Measurements from ENCODE around the gene FIGLA.
"Not testable (repeated sequence)": the region's sequence is repeated elsewhere in the genome, so short reads cannot be mapped to it uniquely, and the experiment has no call there.

Gene FIGLA

GRCh38 chr2:70748002-70748784 lies 42.2 kb downstream of the FIGLA start:
- H3K9me3 ChIP-seq (ENCODE audit: control insufficient read depth in 1 of 2, low read length in 2 of 2) = no peaks in the 10 kb centered on the region
- no peak overlapping the region for H3K9ac ChIP-seq (ENCODE audit: low read depth in 1 of 2, low read length in 2 of 2)
- H3K4me1 ChIP-seq (ENCODE audit: control insufficient read depth in 1 of 2, insufficient read depth in 2 of 2, low read length in 2 of 2) = no peaks in the 10 kb centered on the region
- no peak overlapping the region for H3K4me3 ChIP-seq (ENCODE audit: low read depth in 1 of 2, low read length in 2 of 2)
- H3K27ac ChIP-seq (ENCODE audit: low read depth, low read length) = no peak overlapping the region
- H3K27me3 ChIP-seq (ENCODE audit: control insufficient read depth in 1 of 2, insufficient read depth in 2 of 2, low read length in 2 of 2) = peaks cover 0 to 10% of the 10 kb centered on the region in 2 donors
- no peaks in the 10 kb centered on the region for H3K36me3 ChIP-seq (ENCODE audit: control insufficient read depth in 1 of 2, insufficient read depth in 2 of 2, low read length in 2 of 2)

GRCh38 chr2:70747284-70747683 lies 43.2 kb downstream of the FIGLA start:
- H3K27ac ChIP-seq (ENCODE audit: low read depth, low read length) = no peak overlapping the region
- H3K27me3 ChIP-seq (ENCODE audit: control insufficient read depth in 1 of 2, insufficient read depth in 2 of 2, low read length in 2 of 2) = peaks cover 0 to 10% of the 10 kb centered on the region in 2 donors
- H3K4me3 ChIP-seq (ENCODE audit: low read depth in 1 of 2, low read length in 2 of 2) = no peak overlapping the region
- H3K9me3 ChIP-seq (ENCODE audit: control insufficient read depth in 1 of 2, low read length in 2 of 2) = no peaks in the 10 kb centered on the region
- no peaks in the 10 kb centered on the region for H3K36me3 ChIP-seq (ENCODE audit: control insufficient read depth in 1 of 2, insufficient read depth in 2 of 2, low read length in 2 of 2)
- no peaks in the 10 kb centered on the region for H3K4me1 ChIP-seq (ENCODE audit: control insufficient read depth in 1 of 2, insufficient read depth in 2 of 2, low read length in 2 of 2)
- H3K9ac ChIP-seq (ENCODE audit: low read depth in 1 of 2, low read length in 2 of 2) = no peak overlapping the region

- H3K27ac ChIP-seq (ENCODE audit: low read depth, low read length) = no peak overlapping the region
- no peaks in the 10 kb centered on the region for H3K9me3 ChIP-seq (ENCODE audit: control insufficient read depth in 1 of 2, low read length in 2 of 2)
- no peak overlapping the region for H3K4me3 ChIP-seq (ENCODE audit: low read depth in 1 of 2, low read length in 2 of 2)
- H3K36me3 ChIP-seq (ENCODE audit: control insufficient read depth in 1 of 2, insufficient read depth in 2 of 2, low read length in 2 of 2) = no peaks in the 10 kb centered on the region
- H3K27me3 ChIP-seq (ENCODE audit: control insufficient read depth in 1 of 2, insufficient read depth in 2 of 2, low read length in 2 of 2) = peaks cover 0 to 10% of the 10 kb centered on the region in 2 donors
- H3K4me1 ChIP-seq (ENCODE audit: control insufficient read depth in 1 of 2, insufficient read depth in 2 of 2, low read length in 2 of 2) = no peaks in the 10 kb centered on the region
- no peak overlapping the region for H3K9ac ChIP-seq (ENCODE audit: low read depth in 1 of 2, low read length in 2 of 2)
These were observed 44.1 kb downstream of the FIGLA start for GRCh38 chr2:70746094-70746974.

GRCh38 chr2:70745276-70745825 lies 45.1 kb downstream of the FIGLA start:
- Histone ChIP-seq H3K27ac (ENCODE audit: low read depth, low read length) (no peak overlapping the region), H3K4me3 (ENCODE audit: low read depth in 1 of 2, low read length in 2 of 2) (no peak overlapping the region), H3K9me3 (ENCODE audit: control insufficient read depth in 1 of 2, low read length in 2 of 2) (no peaks in the 10 kb centered on the region), H3K4me1 (ENCODE audit: control insufficient read depth in 1 of 2, insufficient read depth in 2 of 2, low read length in 2 of 2) (no peaks in the 10 kb centered on the region), H3K9ac (ENCODE audit: low read depth in 1 of 2, low read length in 2 of 2) (no peak overlapping the region), H3K36me3 (ENCODE audit: control insufficient read depth in 1 of 2, insufficient read depth in 2 of 2, low read length in 2 of 2) (no peaks in the 10 kb centered on the region), H3K27me3 (ENCODE audit: control insufficient read depth in 1 of 2, insufficient read depth in 2 of 2, low read length in 2 of 2) (peaks cover 0 to 10% of the 10 kb centered on the region in 2 donors)

GRCh38 chr2:70744397-70744796 lies 46.0 kb downstream of the FIGLA start:
- no peaks in the 10 kb centered on the region for H3K9me3 ChIP-seq (ENCODE audit: control insufficient read depth in 1 of 2, low read length in 2 of 2)
- H3K9ac ChIP-seq (ENCODE audit: low read depth in 1 of 2, low read length in 2 of 2) = no peak overlapping the region
- H3K4me1 ChIP-seq (ENCODE audit: control insufficient read depth in 1 of 2, insufficient read depth in 2 of 2, low read length in 2 of 2) = no peaks in the 10 kb centered on the region
- H3K27me3 ChIP-seq (ENCODE audit: control insufficient read depth in 1 of 2, insufficient read depth in 2 of 2, low read length in 2 of 2) = peaks cover 0 to 6% of the 10 kb centered on the region in 2 donors
- no peak overlapping the region for H3K4me3 ChIP-seq (ENCODE audit: low read depth in 1 of 2, low read length in 2 of 2)
- H3K27ac ChIP-seq (ENCODE audit: low read depth, low read length) = no peak overlapping the region
- no peaks in the 10 kb centered on the region for H3K36me3 ChIP-seq (ENCODE audit: control insufficient read depth in 1 of 2, insufficient read depth in 2 of 2, low read length in 2 of 2)

GRCh38 chr2:70743677-70744076 lies 46.8 kb downstream of the FIGLA start:
- H3K27ac ChIP-seq (ENCODE audit: low read depth, low read length) = no peak overlapping the region
- H3K4me1 ChIP-seq (ENCODE audit: control insufficient read depth in 1 of 2, insufficient read depth in 2 of 2, low read length in 2 of 2) = no peaks in the 10 kb centered on the region

GRCh38 chr2:70743068-70743467 lies 47.4 kb downstream of the FIGLA start:
- Histone ChIP-seq H3K9ac (ENCODE audit: low read depth in 1 of 2, low read length in 2 of 2) (no peak overlapping the region), H3K4me1 (ENCODE audit: control insufficient read depth in 1 of 2, insufficient read depth in 2 of 2, low read length in 2 of 2) (no peaks in the 10 kb centered on the region), H3K36me3 (ENCODE audit: control insufficient read depth in 1 of 2, insufficient read depth in 2 of 2, low read length in 2 of 2) (no peaks in the 10 kb centered on the region), H3K4me3 (ENCODE audit: low read depth in 1 of 2, low read length in 2 of 2) (no peak overlapping the region), H3K27ac (ENCODE audit: low read depth, low read length) (no peak overlapping the region), H3K9me3 (ENCODE audit: control insufficient read depth in 1 of 2, low read length in 2 of 2) (no peaks in the 10 kb centered on the region), H3K27me3 (ENCODE audit: control insufficient read depth in 1 of 2, insufficient read depth in 2 of 2, low read length in 2 of 2) (peaks cover 0 to 6% of the 10 kb centered on the region in 2 donors)

More at GRCh38 chr2:70743677-70744076, 46.8 kb downstream of the FIGLA start:
- peaks cover 0 to 6% of the 10 kb centered on the region in 2 donors for H3K27me3 ChIP-seq (ENCODE audit: control insufficient read depth in 1 of 2, insufficient read depth in 2 of 2, low read length in 2 of 2)
- no peak overlapping the region for H3K9ac ChIP-seq (ENCODE audit: low read depth in 1 of 2, low read length in 2 of 2)
- H3K36me3 ChIP-seq (ENCODE audit: control insufficient read depth in 1 of 2, insufficient read depth in 2 of 2, low read length in 2 of 2) = no peaks in the 10 kb centered on the region
- H3K9me3 ChIP-seq (ENCODE audit: control insufficient read depth in 1 of 2, low read length in 2 of 2) = no peaks in the 10 kb centered on the region
- H3K4me3 ChIP-seq (ENCODE audit: low read depth in 1 of 2, low read length in 2 of 2) = no peak overlapping the region

GRCh38 chr2:70739492-70739891 lies 51.0 kb downstream of the FIGLA start:
- not testable (repeated sequence) for H3K36me3 ChIP-seq (ENCODE audit: control insufficient read depth in 1 of 2, insufficient read depth in 2 of 2, low read length in 2 of 2); H3K27ac ChIP-seq (ENCODE audit: low read depth, low read length); H3K4me3 ChIP-seq (ENCODE audit: low read depth in 1 of 2, low read length in 2 of 2); H3K9ac ChIP-seq (ENCODE audit: low read depth in 1 of 2, low read length in 2 of 2); H3K9me3 ChIP-seq (ENCODE audit: control insufficient read depth in 1 of 2, low read length in 2 of 2); H3K27me3 ChIP-seq (ENCODE audit: control insufficient read depth in 1 of 2, insufficient read depth in 2 of 2, low read length in 2 of 2); H3K4me1 ChIP-seq (ENCODE audit: control insufficient read depth in 1 of 2, insufficient read depth in 2 of 2, low read length in 2 of 2)

GRCh38 chr2:70738159-70738558 lies 52.3 kb downstream of the FIGLA start:
- no peaks in the 10 kb centered on the region for H3K4me1 ChIP-seq (ENCODE audit: control insufficient read depth in 1 of 2, insufficient read depth in 2 of 2, low read length in 2 of 2)
- H3K36me3 ChIP-seq (ENCODE audit: control insufficient read depth in 1 of 2, insufficient read depth in 2 of 2, low read length in 2 of 2) = no peaks in the 10 kb centered on the region
- no peak overlapping the region for H3K9ac ChIP-seq (ENCODE audit: low read depth in 1 of 2, low read length in 2 of 2)
- H3K9me3 ChIP-seq (ENCODE audit: control insufficient read depth in 1 of 2, low read length in 2 of 2) = no peaks in the 10 kb centered on the region
- no peak overlapping the region for H3K4me3 ChIP-seq (ENCODE audit: low read depth in 1 of 2, low read length in 2 of 2)
- H3K27ac ChIP-seq (ENCODE audit: low read depth, low read length) = no peak overlapping the region
- H3K27me3 ChIP-seq (ENCODE audit: control insufficient read depth in 1 of 2, insufficient read depth in 2 of 2, low read length in 2 of 2) = peaks cover 5 to 10% of the 10 kb centered on the region in 2 donors

- H3K9ac ChIP-seq (ENCODE audit: low read depth in 1 of 2, low read length in 2 of 2) = no peak overlapping the region
- peaks cover 5 to 10% of the 10 kb centered on the region in 2 donors for H3K27me3 ChIP-seq (ENCODE audit: control insufficient read depth in 1 of 2, insufficient read depth in 2 of 2, low read length in 2 of 2)
- no peaks in the 10 kb centered on the region for H3K4me1 ChIP-seq (ENCODE audit: control insufficient read depth in 1 of 2, insufficient read depth in 2 of 2, low read length in 2 of 2)
- H3K27ac ChIP-seq (ENCODE audit: low read depth, low read length) = no peak overlapping the region
- H3K4me3 ChIP-seq (ENCODE audit: low read depth in 1 of 2, low read length in 2 of 2) = no peak overlapping the region
- H3K9me3 ChIP-seq (ENCODE audit: control insufficient read depth in 1 of 2, low read length in 2 of 2) = no peaks in the 10 kb centered on the region
- no peaks in the 10 kb centered on the region for H3K36me3 ChIP-seq (ENCODE audit: control insufficient read depth in 1 of 2, insufficient read depth in 2 of 2, low read length in 2 of 2)
These were observed 55.4 kb downstream of the FIGLA start for GRCh38 chr2:70735071-70735470.
